ENCODE results near the gene ATP8B1. TPM values are rescaled to one million over a fixed set of nuclear protein-coding genes. Genes with fewer than 3 reads are reported as not detected.
A peak's percentile ranks its signal among the peaks of the same experiment; 100 is the strongest.

ATP8B1 gene
- total and polyA plus RNA-seq, 2 of the 8 experiments (the other 6 are each of a cell fraction or from before 2014, with no cell fraction given) = 1.1 to 4.6 TPM

GRCh38 chr18:57737400-57738060 is 65.6 kb downstream of the ATP8B1 start:
- no peak overlapping the region for H3K56ac ChIP-seq (replicated peaks; ENCODE audit: insufficient read length, low read depth, low read length)
- H2BK120ac ChIP-seq (replicated peaks; ENCODE audit: low read depth, low read length) = no peak overlapping the region
- no peaks in the 10 kb centered on the region for H4K20me1 ChIP-seq (replicated peaks in 1 of 2; ENCODE audit: control insufficient read depth in 1 of 2, insufficient read depth in 2 of 2, low read length in 2 of 2)
- H3K4me2 ChIP-seq (ENCODE audit: insufficient read depth in 1 of 2, low read depth in 2 of 2, low read length in 2 of 2) = no peak overlapping the region
- H3K27ac ChIP-seq (ENCODE audit: low read depth, low read length) = no peak overlapping the region
- no peaks in the 10 kb centered on the region for H3K4me1 ChIP-seq (replicated peaks in 1 of 4; ENCODE audit: control insufficient read depth in 3 of 4, insufficient read depth in 4 of 4, low read length in 3 of 4)
- no peak overlapping the region for H2BK5ac ChIP-seq (ENCODE audit: low read depth, low read length)
- H4K5ac ChIP-seq (ENCODE audit: insufficient read length, low read depth, low read length) = no peak overlapping the region
- no peak overlapping the region for H2AFZ ChIP-seq (ENCODE audit: low read length)
- H3K18ac ChIP-seq (ENCODE audit: extremely low read depth, low read length) = no peak overlapping the region
- 0 out of 2 replicates have a peak overlapping the region, but pooled peaks have one; percentile 14 for H4K8ac ChIP-seq (ENCODE audit: extremely low read depth, insufficient read depth, low read length)
- H3K14ac ChIP-seq (ENCODE audit: insufficient read length) = no peak overlapping the region
- no peak for FAIRE-seq
- no peaks in the 10 kb centered on the region for H3K27me3 ChIP-seq (replicated peaks in 1 of 4; ENCODE audit: control insufficient read depth in 3 of 4, extremely low read depth in 1 of 4, insufficient read depth in 3 of 4, low read length in 3 of 4)
- no peak for DNase-seq (ENCODE audit: low read depth in 1 of 2, low spot score in 2 of 2)
- no peak overlapping the region for H2BK12ac ChIP-seq (ENCODE audit: low read depth, low read length)
- no peak overlapping the region; a peak in 1 of 7 replicates for H3K9ac ChIP-seq (replicated peaks in 1 of 4; ENCODE audit: extremely low read depth in 1 of 4, low read depth in 3 of 4, low read length in 3 of 4)
- H3K79me1 ChIP-seq (ENCODE audit: low read depth, low read length) = no peaks in the 10 kb centered on the region
- H3K36me3 ChIP-seq (ENCODE audit: control insufficient read depth in 2 of 4, insufficient read depth in 4 of 4, low read length in 3 of 4) = no peaks in the 10 kb centered on the region; a peak in 1 of 8 replicates
- H2BK20ac ChIP-seq (ENCODE audit: low read length) = no peak overlapping the region
- H2AK5ac ChIP-seq (ENCODE audit: low read depth, low read length) = no peak overlapping the region
- no peak overlapping the region for H3K4ac ChIP-seq (replicated peaks; ENCODE audit: insufficient read length, low read depth, low read length)
- 75% methylated on average over 8 of the region's 8 CpGs; no CpG with 5 or more reads in 1 of the 2 experiments for WGBS, 2 experiments (ENCODE audit: extremely low coverage in 1 of 2, insufficient coverage in 1 of 2, insufficient read length in 1 of 2, insufficient replicate concordance in 2 of 2, low coverage in 1 of 2, low lambda C conversion rate in 2 of 2, missing lambda C conversion rate in 1 of 2)
- H3K79me2 ChIP-seq (ENCODE audit: control insufficient read depth in 1 of 2, insufficient read depth in 2 of 2, low read length in 2 of 2) = no peaks in the 10 kb centered on the region
- no peak overlapping the region for H4K91ac ChIP-seq (replicated peaks; ENCODE audit: insufficient read length, low read length)
- H3K4me3 ChIP-seq (ENCODE audit: extremely low read depth in 1 of 4, insufficient read depth in 2 of 4, low read depth in 3 of 4, low read length in 4 of 4) = no peak overlapping the region
- POLR2A ChIA-PET (ENCODE audit: partially characterized antibody) = no interaction called here
- no peak overlapping the region for H2BK15ac ChIP-seq (ENCODE audit: low read length)
- H3K9me3 ChIP-seq (ENCODE audit: insufficient read depth in 2 of 2, low read depth in 1 of 2, low read length in 1 of 2) = peaks cover 3 to 4% of the 10 kb centered on the region in 2 experiments; a peak in 2 of 4 replicates
- peak overlapping the region; percentile 15 for H3K23ac ChIP-seq (ENCODE audit: insufficient read length)
- H3K23me2 ChIP-seq (ENCODE audit: low read depth, low read length) = no peaks in the 10 kb centered on the region
- CTCF ChIA-PET (ENCODE audit: partially characterized antibody) = interaction anchor here (0.5 to 0.7 kb wide), 2 partner anchors 11 to 365 kb away, joined by 3 to 4 read pairs; no protein-coding TSS in a partner anchor
- TF ChIP-seq POU5F1 (IDR thresholded peaks at IDR 0.05; ENCODE audit: low read depth, low read length) (no peak), JUN (IDR thresholded peaks at IDR 0.05; ENCODE audit: low read depth, low read length) (no peak), SAP30 (IDR thresholded peaks at IDR 0.05; ENCODE audit: insufficient read depth, insufficient replicate concordance, low read length) (no peak), CEBPB (IDR thresholded peaks at IDR 0.05; ENCODE audit: low read depth, low read length) (no peak), RAD21 (IDR thresholded peaks at IDR 0.05 in 1 of 2, conservative IDR thresholded peaks at IDR 0.05 in 1 of 2; ENCODE audit: low read depth in 2 of 2, low read length in 2 of 2) (no peak), HDAC6 (IDR thresholded peaks at IDR 0.05; ENCODE audit: low read depth, low read length) (no peak), RBBP5 (IDR thresholded peaks at IDR 0.05; ENCODE audit: borderline replicate concordance, low read depth, low read length) (no peak), TAF1 (IDR thresholded peaks at IDR 0.05; ENCODE audit: low read depth, low read length) (no peak), MAX (IDR thresholded peaks at IDR 0.05) (no peak)
- TF ChIP-seq, protein P1, sequence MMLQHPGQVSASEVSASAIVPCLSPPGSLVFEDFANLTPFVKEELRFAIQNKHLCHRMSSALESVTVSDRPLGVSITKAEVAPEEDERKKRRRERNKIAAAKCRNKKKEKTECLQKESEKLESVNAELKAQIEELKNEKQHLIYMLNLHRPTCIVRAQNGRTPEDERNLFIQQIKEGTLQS (IDR thresholded peaks at IDR 0.05; ENCODE audit: insufficient read depth, low read depth, low read length) = no peak
- TF ChIP-seq, protein P2, sequence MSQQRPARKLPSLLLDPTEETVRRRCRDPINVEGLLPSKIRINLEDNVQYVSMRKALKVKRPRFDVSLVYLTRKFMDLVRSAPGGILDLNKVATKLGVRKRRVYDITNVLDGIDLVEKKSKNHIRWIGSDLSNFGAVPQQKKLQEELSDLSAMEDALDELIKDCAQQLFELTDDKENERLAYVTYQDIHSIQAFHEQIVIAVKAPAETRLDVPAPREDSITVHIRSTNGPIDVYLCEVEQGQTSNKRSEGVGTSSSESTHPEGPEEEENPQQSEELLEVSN (IDR thresholded peaks at IDR 0.05) = no peak

All from H1 (cell line).